GM18858 (cell line): ENCODE results near the gene CETN1.

Experiments used
- ATAC-seq: cut with Tn5 transposase; IDR thresholded peaks from one replicate; pipeline ENCODE4 v1.9.1; 2021; ENCODE audit not compliant: unreplicated experiment

Gene CETN1

GRCh38 chr18:574865-575645 lies 5.1 kb upstream of the CETN1 start:
- no peak for ATAC-seq

GRCh38 chr18:576924-577323 lies 3.3 kb upstream of the CETN1 start:
- no peak for ATAC-seq

GRCh38 chr18:577643-578375 lies 2.4 kb upstream of the CETN1 start:
- ATAC-seq, result no peak

GRCh38 chr18:579238-579637 lies 942 bp upstream of the CETN1 start:
- no peak for ATAC-seq

- ATAC-seq, result no peak
These were observed 916 bp downstream of the CETN1 start for GRCh38 chr18:581096-581495.

GRCh38 chr18:582465-582864 lies 2.3 kb downstream of the CETN1 start:
- no peak for ATAC-seq

GRCh38 chr18:595068-595467 lies 14.9 kb downstream of the CETN1 start:
- ATAC-seq, result no peak

GRCh38 chr18:595571-595970 lies 15.4 kb downstream of the CETN1 start:
- no peak for ATAC-seq

- peak; percentile 35 for ATAC-seq
These were observed 16.2 kb downstream of the CETN1 start for GRCh38 chr18:596288-596881.

GRCh38 chr18:598124-598589 lies 18.0 kb downstream of the CETN1 start:
- no peak for ATAC-seq

GRCh38 chr18:600107-600506 lies 19.9 kb downstream of the CETN1 start:
- no peak for ATAC-seq

- no peak for ATAC-seq
These were observed 24.6 kb downstream of the CETN1 start for GRCh38 chr18:604771-605170.

- ATAC-seq, result no peak
These were observed 27.8 kb downstream of the CETN1 start for GRCh38 chr18:607930-608329.

GRCh38 chr18:610214-610928 lies 30.2 kb downstream of the CETN1 start:
- no peak for ATAC-seq

GRCh38 chr18:612156-612555 lies 32.0 kb downstream of the CETN1 start:
- no peak for ATAC-seq

- no peak for ATAC-seq
These were observed 34.0 kb downstream of the CETN1 start for GRCh38 chr18:614193-614592.

GRCh38 chr18:615092-615521 lies 34.9 kb downstream of the CETN1 start:
- ATAC-seq, result no peak

- no peak for ATAC-seq
These were observed 35.6 kb downstream of the CETN1 start for GRCh38 chr18:615773-616172.

GRCh38 chr18:616380-616995 lies 36.3 kb downstream of the CETN1 start:
- ATAC-seq, result no peak

- ATAC-seq, result no peak
These were observed 37.9 kb downstream of the CETN1 start for GRCh38 chr18:617970-618504.

- ATAC-seq, result no peak
These were observed 38.4 kb downstream of the CETN1 start for GRCh38 chr18:618618-619017.
